Esophagus muscularis mucosa (tissue), 3 donors: ENCODE measurements around the gene TGM5.

ENCODE experiments used
- CTCF ChIP-seq, 3 experiments: fragments of 200-600 bp in 2 of 3; fragments of 450-650 bp in 1 of 3; sonication (generic) in 2 of 3; IDR thresholded peaks; one replicate each; pipeline ENCODE4 v1.5.1; 2017 to 2019; ENCODE audit warnings: antibody characterized with exemption in 3 of 3, mild to moderate bottlenecking in 2 of 3, moderate library complexity in 1 of 3
- POLR2A ChIP-seq: fragments of 450-650 bp; IDR thresholded peaks from one replicate; pipeline ENCODE4 v1.6.1; 2017; ENCODE audit warnings: antibody characterized with exemption, moderate library complexity, mild to moderate bottlenecking, low read depth

DNA sequence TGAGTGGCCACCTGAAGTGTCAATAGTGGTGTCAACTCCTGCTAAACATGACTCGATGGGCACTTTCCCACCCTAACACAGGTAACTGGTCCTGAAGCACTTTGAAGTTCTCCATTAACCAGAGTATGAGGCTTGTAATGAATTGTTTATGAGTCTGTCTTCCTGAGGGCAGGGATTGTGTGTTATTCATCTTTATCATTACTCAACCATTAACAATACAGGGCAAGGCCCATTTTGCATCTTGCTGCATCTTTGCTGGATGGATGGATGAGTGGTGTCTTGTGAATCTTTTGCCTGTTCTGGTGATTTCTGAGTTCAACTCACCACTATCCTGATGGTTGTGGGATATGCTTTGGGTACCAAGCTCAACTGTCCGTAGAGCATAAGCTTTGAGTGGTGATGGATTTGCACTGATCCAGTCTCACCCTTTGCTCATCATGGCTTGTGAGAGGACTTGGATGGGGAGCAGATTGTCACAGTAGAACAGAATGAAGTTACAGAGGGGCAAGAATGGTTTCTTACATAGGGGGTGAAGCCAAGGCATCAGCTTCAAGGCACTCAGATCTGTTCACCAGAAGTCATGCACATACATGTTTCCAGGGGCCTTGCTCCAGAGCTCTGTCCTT, 23.6 kb downstream of the TGM5 start:
- TF ChIP-seq POLR2A (no peak), CTCF (IDR thresholded peaks at IDR 0.05) (no peak)
